ENCODE results near the gene DCUN1D3.

- TF ChIP-seq CTCF (IDR thresholded peaks at IDR 0.05) (no peak), POLR2A (IDR thresholded peaks at IDR 0.05) (no peak)
Measured at GRCh38 chr16:20884240-20884556, 16.0 kb downstream of the DCUN1D3 start.
